Peyer's patch (tissue), 4 donors: ENCODE measurements around the gene GRN. TPM values are rescaled to one million over a fixed set of nuclear protein-coding genes. Genes with fewer than 3 reads are reported as not detected.

Experiments
- DNase-seq, 3 donors: peaks; one replicate each; pipeline ENCODE4 v3.0.0-alpha.2; 2017 to 2019
- H3K27ac ChIP-seq, 4 donors: fragments of 200-600 bp; sonication (generic); one replicate each; pipeline ENCODE4 v1.5.1; 2016 to 2019
- H3K27me3 ChIP-seq, 2 donors: fragments of 200-600 bp; sonication (generic); one replicate each; pipeline ENCODE4 v1.5.1; 2019
- H3K36me3 ChIP-seq, 3 donors: fragments of 200-600 bp; sonication (generic); one replicate each; pipeline ENCODE4 v1.5.1; 2016 to 2019
- H3K4me1 ChIP-seq, 4 donors: fragments of 200-600 bp; sonication (generic); one replicate each; pipeline ENCODE4 v1.5.1; 2016 to 2019
- H3K4me3 ChIP-seq, 4 donors: fragments of 200-600 bp; sonication (generic); 1 replicate in 3 of 4; 2 replicates in 1 of 4; pipeline ENCODE4 v1.5.1; 2016 to 2019; ENCODE audit warnings: mild to moderate bottlenecking in 1 of 4
- H3K9me3 ChIP-seq, 4 donors: fragments of 200-600 bp; sonication (generic); one replicate each; pipeline ENCODE4 v1.5.1; 2016 to 2019; ENCODE audit warnings: mild to moderate bottlenecking in 1 of 4
- POLR2A ChIP-seq, 2 donors: fragments of 450-650 bp; IDR thresholded peaks; one replicate each; pipeline ENCODE4 v1.5.1; 2017; ENCODE audit warnings: antibody characterized with exemption in 2 of 2, mild to moderate bottlenecking in 2 of 2, moderate library complexity in 2 of 2
- total RNA-seq, 4 donors: library from RNA; depleted of rRNA; stranded (reverse); fragments of >200 nt; gene quantifications; one replicate each; pipeline ENCODE4 v1.1.0, GENCODE V29; 2016
- TF ChIP-seq, protein P1 (sequence below), 6 experiments: fragments of 450-650 bp in 4 of 6; fragments of 200-600 bp in 2 of 6; sonication (generic) in 1 of 6; IDR thresholded peaks; one replicate each; pipeline ENCODE4 v1.5.1; 2017 to 2019; ENCODE audit warnings: antibody characterized with exemption in 6 of 6, mild to moderate bottlenecking in 3 of 6, moderate library complexity in 1 of 6

The GRN gene
- total RNA-seq, 4 donors from 2014 or later = 145 to 678 (median 492) TPM

DNA sequence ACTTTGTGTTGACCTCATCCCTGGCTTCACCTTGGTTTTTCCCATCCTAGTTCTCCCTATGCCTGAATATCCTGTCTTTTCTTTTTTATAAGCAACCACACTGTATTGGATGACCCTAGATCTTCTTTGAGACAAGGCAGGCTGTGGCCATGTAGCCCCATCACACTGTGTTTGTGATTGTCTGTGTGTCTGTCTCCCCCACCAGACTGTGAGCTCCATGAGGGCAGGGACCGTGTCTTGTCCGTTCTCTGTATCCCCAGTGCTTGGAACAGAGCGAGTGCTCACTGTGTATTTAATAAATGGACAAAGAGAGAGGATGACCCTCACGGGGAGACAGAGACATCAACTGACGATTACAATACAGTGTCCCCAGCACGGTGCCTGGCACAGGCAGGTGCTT is 27.6 kb upstream of the GRN start:
- TF ChIP-seq POLR2A (IDR thresholded peaks at IDR 0.05) = no peak
- TF ChIP-seq, protein P1, sequence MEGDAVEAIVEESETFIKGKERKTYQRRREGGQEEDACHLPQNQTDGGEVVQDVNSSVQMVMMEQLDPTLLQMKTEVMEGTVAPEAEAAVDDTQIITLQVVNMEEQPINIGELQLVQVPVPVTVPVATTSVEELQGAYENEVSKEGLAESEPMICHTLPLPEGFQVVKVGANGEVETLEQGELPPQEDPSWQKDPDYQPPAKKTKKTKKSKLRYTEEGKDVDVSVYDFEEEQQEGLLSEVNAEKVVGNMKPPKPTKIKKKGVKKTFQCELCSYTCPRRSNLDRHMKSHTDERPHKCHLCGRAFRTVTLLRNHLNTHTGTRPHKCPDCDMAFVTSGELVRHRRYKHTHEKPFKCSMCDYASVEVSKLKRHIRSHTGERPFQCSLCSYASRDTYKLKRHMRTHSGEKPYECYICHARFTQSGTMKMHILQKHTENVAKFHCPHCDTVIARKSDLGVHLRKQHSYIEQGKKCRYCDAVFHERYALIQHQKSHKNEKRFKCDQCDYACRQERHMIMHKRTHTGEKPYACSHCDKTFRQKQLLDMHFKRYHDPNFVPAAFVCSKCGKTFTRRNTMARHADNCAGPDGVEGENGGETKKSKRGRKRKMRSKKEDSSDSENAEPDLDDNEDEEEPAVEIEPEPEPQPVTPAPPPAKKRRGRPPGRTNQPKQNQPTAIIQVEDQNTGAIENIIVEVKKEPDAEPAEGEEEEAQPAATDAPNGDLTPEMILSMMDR (IDR thresholded peaks at IDR 0.05) = no peak
- Histone ChIP-seq H3K36me3 (peaks cover 0 to 37% (median 0%) of the 10 kb centered on the region in 3 donors), H3K27ac (no peak overlapping the region), H3K27me3 (peaks cover 0 to 22% of the 10 kb centered on the region in 2 donors), H3K9me3 (no peaks in the 10 kb centered on the region), H3K4me3 (no peak overlapping the region), H3K4me1 (peaks cover 0 to 14% (median 4%) of the 10 kb centered on the region in 4 donors)
- DNase-seq = no peak

- H3K4me3 ChIP-seq = no peak overlapping the region
- DNase-seq = no peak
- H3K4me1 ChIP-seq = peaks cover 0 to 20% (median 5%) of the 10 kb centered on the region in 4 donors
- no peak overlapping the region for H3K27ac ChIP-seq
- TF ChIP-seq POLR2A (IDR thresholded peaks at IDR 0.05) = no peak
- TF ChIP-seq, protein P1 (IDR thresholded peaks at IDR 0.05) = no peak
- peaks cover 0 to 37% (median 0%) of the 10 kb centered on the region in 3 donors for H3K36me3 ChIP-seq
- H3K9me3 ChIP-seq = no peaks in the 10 kb centered on the region
- peaks cover 0 to 22% of the 10 kb centered on the region in 2 donors for H3K27me3 ChIP-seq
These were observed 26.8 kb upstream of the GRN start for GRCh38 chr17:44318077-44318892.

- Histone ChIP-seq H3K4me3 (no peak overlapping the region), H3K27ac (no peak overlapping the region), H3K4me1 (peaks cover 0 to 25% (median 7%) of the 10 kb centered on the region in 4 donors), H3K36me3 (peaks cover 0 to 37% (median 0%) of the 10 kb centered on the region in 3 donors), H3K27me3 (peaks cover 0 to 14% of the 10 kb centered on the region in 2 donors), H3K9me3 (no peaks in the 10 kb centered on the region)
- DNase-seq = no peak
- no peak for TF ChIP-seq POLR2A (IDR thresholded peaks at IDR 0.05)
- TF ChIP-seq, protein P1 (IDR thresholded peaks at IDR 0.05) = no peak
These were observed 25.0 kb upstream of the GRN start for GRCh38 chr17:44320066-44320465.

DNA sequence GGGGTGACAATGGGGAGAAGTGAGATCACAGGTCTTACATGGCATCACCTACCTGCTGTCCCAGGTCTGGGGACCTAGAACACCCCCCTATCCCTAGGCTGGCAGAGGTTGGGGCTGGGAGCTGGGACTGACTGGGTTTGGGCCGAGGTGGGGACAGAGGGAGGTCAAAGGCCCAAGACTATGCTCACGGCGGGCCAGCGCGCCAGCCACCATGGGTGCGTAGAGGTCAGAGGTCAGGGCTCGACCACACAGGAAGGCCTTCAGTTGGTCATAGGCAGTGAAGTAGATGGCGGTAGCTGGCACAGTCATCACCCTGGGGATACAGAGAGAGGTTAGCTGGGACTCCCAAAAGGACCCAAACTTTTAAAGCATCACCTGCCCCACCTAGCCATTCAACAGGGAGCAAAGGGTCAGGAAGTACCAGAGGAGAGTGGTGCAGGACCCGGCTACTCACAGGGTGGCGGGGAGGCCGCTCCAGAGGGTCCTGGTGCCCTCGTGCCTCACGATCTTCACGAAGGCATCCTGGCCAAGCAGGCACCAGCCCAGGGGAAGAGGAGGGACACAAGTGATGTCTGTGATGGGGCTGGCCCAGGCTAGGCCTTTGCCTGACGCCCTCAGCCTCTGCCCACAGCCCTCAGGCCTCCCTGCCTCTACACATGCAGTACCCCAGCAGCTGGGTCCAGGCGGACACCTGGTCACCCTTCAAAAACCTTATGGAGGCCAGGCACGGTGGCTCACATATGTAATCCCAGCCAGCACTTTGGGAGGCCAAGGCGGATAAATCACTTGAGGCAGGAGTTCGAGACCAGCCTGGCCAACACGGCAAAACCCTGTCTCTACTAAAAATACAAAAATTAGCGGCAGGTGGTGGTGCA is 23.6 kb upstream of the GRN start:
- Histone ChIP-seq H3K4me3 (no peak overlapping the region), H3K4me1 (peaks cover 0 to 23% (median 5%) of the 10 kb centered on the region in 4 donors), H3K36me3 (peaks cover 0 to 37% (median 0%) of the 10 kb centered on the region in 3 donors), H3K27ac (no peak overlapping the region), H3K27me3 (peaks cover 0 to 1% of the 10 kb centered on the region in 2 donors), H3K9me3 (no peaks in the 10 kb centered on the region)
- TF ChIP-seq, protein P1 (IDR thresholded peaks at IDR 0.05) = no peak
- no peak for TF ChIP-seq POLR2A (IDR thresholded peaks at IDR 0.05)
- DNase-seq = no peak

GRCh38 chr17:44322236-44322895 is 22.7 kb upstream of the GRN start:
- H3K4me1 ChIP-seq = peaks cover 0 to 28% (median 7%) of the 10 kb centered on the region in 4 donors
- no peak overlapping the region for H3K27ac ChIP-seq
- DNase-seq = no peak
- no peak overlapping the region for H3K4me3 ChIP-seq
- TF ChIP-seq, protein P1 (IDR thresholded peaks at IDR 0.05) = no peak
- TF ChIP-seq POLR2A (IDR thresholded peaks at IDR 0.05) = no peak
- peaks cover 0 to 37% (median 0%) of the 10 kb centered on the region in 3 donors for H3K36me3 ChIP-seq
- no peaks in the 10 kb centered on the region for H3K9me3 ChIP-seq
- H3K27me3 ChIP-seq = no peaks in the 10 kb centered on the region
